ENCODE measurements around the gene HLF. TPM values are rescaled to one million over a fixed set of nuclear protein-coding genes. Genes with fewer than 3 reads are reported as not detected.

HLF gene
- total RNA-seq, 1 experiment from 2014 or later, result not detected

- Histone ChIP-seq H3K9me3 (ENCODE audit: insufficient read depth, low read depth) (no peaks in the 10 kb centered on the region), H3K4me2 (no peak overlapping the region), H4K20me1 (ENCODE audit: insufficient read depth) (no peaks in the 10 kb centered on the region), H3K79me2 (ENCODE audit: low read depth) (no peaks in the 10 kb centered on the region), H3K9me2 (ENCODE audit: insufficient read depth) (no peaks in the 10 kb centered on the region), H3K27me3 (ENCODE audit: insufficient read depth, low read depth) (no peaks in the 10 kb centered on the region), H3F3A (ENCODE audit: insufficient read depth, low read depth) (no peaks in the 10 kb centered on the region), H3K27ac (no peak overlapping the region), H2AFZ (no peak overlapping the region), H3K4me3 (no peak overlapping the region), H3K4me1 (replicated peaks; ENCODE audit: insufficient read depth) (no peaks in the 10 kb centered on the region), H3K36me3 (ENCODE audit: low read depth) (no peaks in the 10 kb centered on the region)
- TF ChIP-seq, protein P1, sequence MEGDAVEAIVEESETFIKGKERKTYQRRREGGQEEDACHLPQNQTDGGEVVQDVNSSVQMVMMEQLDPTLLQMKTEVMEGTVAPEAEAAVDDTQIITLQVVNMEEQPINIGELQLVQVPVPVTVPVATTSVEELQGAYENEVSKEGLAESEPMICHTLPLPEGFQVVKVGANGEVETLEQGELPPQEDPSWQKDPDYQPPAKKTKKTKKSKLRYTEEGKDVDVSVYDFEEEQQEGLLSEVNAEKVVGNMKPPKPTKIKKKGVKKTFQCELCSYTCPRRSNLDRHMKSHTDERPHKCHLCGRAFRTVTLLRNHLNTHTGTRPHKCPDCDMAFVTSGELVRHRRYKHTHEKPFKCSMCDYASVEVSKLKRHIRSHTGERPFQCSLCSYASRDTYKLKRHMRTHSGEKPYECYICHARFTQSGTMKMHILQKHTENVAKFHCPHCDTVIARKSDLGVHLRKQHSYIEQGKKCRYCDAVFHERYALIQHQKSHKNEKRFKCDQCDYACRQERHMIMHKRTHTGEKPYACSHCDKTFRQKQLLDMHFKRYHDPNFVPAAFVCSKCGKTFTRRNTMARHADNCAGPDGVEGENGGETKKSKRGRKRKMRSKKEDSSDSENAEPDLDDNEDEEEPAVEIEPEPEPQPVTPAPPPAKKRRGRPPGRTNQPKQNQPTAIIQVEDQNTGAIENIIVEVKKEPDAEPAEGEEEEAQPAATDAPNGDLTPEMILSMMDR (conservative IDR thresholded peaks at IDR 0.05), result peak; percentile 86
- TF ChIP-seq EZH2 (IDR thresholded peaks at IDR 0.05; ENCODE audit: low read depth), result no peak
- DNase-seq, result peak in 1 of 2 experiments; percentile 32
- POLR2A ChIA-PET (ENCODE audit: unreplicated experiment), result no interaction called here
- BruUV-seq (replicated peaks), result no TSS peak
- intact Hi-C loops (cut with micrococcal nuclease; ENCODE audit: unreplicated experiment), result loop anchor here (1.0 kb wide), 1 partner anchor 356 kb away; no protein-coding TSS in a partner anchor
- CTCF ChIA-PET, result interaction anchor here (1.2 kb wide), 1 partner anchor 360 kb away, joined by 3 read pairs; no protein-coding TSS in a partner anchor
Observed at GRCh38 chr17:55348749-55349354, 84.1 kb downstream of the HLF start.

DNA sequence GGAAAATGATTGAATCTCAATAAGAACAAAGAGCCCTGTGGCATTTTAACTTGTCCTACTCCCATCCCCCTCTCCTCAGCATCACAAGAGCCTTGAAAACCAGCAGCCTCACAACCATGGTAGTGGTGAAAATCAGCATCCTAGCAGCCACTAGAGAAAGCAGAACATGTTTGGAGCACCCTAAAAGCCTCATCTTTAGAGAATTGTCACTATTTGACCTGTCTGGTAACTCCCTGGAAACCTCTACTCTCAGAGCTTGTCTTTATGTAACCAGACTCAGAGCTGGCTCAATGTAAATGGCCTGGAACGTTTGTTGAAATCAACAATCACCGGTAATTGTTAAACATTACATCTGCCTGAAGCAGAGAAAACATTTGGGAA, 86.1 kb downstream of the HLF start:
- intact Hi-C loops (cut with micrococcal nuclease; ENCODE audit: unreplicated experiment), result no loop called here
- Histone ChIP-seq H3K4me3 (no peak overlapping the region), H3K4me1 (replicated peaks; ENCODE audit: insufficient read depth) (no peaks in the 10 kb centered on the region), H3F3A (ENCODE audit: insufficient read depth, low read depth) (no peaks in the 10 kb centered on the region), H3K27ac (no peak overlapping the region), H4K20me1 (ENCODE audit: insufficient read depth) (no peaks in the 10 kb centered on the region), H3K4me2 (no peak overlapping the region), H3K27me3 (ENCODE audit: insufficient read depth, low read depth) (no peaks in the 10 kb centered on the region), H3K36me3 (ENCODE audit: low read depth) (no peaks in the 10 kb centered on the region), H3K79me2 (ENCODE audit: low read depth) (no peaks in the 10 kb centered on the region), H3K9me3 (ENCODE audit: insufficient read depth, low read depth) (no peaks in the 10 kb centered on the region), H3K9me2 (ENCODE audit: insufficient read depth) (no peaks in the 10 kb centered on the region), H2AFZ (no peak overlapping the region)
- TF ChIP-seq EZH2 (IDR thresholded peaks at IDR 0.05; ENCODE audit: low read depth), result no peak
- TF ChIP-seq, protein P1 (conservative IDR thresholded peaks at IDR 0.05), result no peak
- no peak for DNase-seq
- ChIA-PET POLR2A (ENCODE audit: unreplicated experiment) (no interaction called here), CTCF (no interaction called here)
- BruUV-seq (replicated peaks), result no TSS peak

DNA sequence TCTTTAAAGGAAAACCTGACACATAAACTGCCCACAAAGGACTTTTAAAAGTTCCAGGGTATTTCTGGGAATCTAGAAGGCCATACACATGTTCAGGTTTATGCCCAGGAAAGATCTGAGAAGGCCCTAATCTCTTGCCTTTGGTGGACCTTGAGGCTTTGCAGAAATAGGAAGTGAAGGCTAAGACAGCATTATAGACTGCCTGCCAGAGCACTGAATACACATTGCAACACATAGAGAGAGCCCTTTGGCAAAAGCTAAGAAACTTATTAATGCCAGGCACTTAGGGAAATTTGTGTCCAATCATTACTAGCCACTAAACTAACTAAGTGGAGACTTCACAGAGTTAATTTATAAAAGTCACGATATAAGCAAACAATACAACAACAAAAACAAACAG, 86.5 kb downstream of the HLF start:
- no peaks in the 10 kb centered on the region for H3K79me2 ChIP-seq (ENCODE audit: low read depth)
- no peaks in the 10 kb centered on the region for H3K9me2 ChIP-seq (ENCODE audit: insufficient read depth)
- POLR2A ChIA-PET (ENCODE audit: unreplicated experiment), result no interaction called here
- H3F3A ChIP-seq (ENCODE audit: insufficient read depth, low read depth), result no peaks in the 10 kb centered on the region
- no peaks in the 10 kb centered on the region for H3K27me3 ChIP-seq (ENCODE audit: insufficient read depth, low read depth)
- DNase-seq, result no peak
- H3K4me1 ChIP-seq (replicated peaks; ENCODE audit: insufficient read depth), result no peaks in the 10 kb centered on the region
- intact Hi-C loops (cut with micrococcal nuclease; ENCODE audit: unreplicated experiment), result no loop called here
- no peak overlapping the region for H3K4me2 ChIP-seq
- BruUV-seq (replicated peaks), result no TSS peak
- TF ChIP-seq, protein P1 (conservative IDR thresholded peaks at IDR 0.05), result no peak
- no peak for TF ChIP-seq EZH2 (IDR thresholded peaks at IDR 0.05; ENCODE audit: low read depth)
- CTCF ChIA-PET, result no interaction called here
- no peak overlapping the region for H3K27ac ChIP-seq
- no peaks in the 10 kb centered on the region for H4K20me1 ChIP-seq (ENCODE audit: insufficient read depth)
- no peak overlapping the region for H2AFZ ChIP-seq
- H3K4me3 ChIP-seq, result no peak overlapping the region
- no peaks in the 10 kb centered on the region for H3K9me3 ChIP-seq (ENCODE audit: insufficient read depth, low read depth)
- no peaks in the 10 kb centered on the region for H3K36me3 ChIP-seq (ENCODE audit: low read depth)

Data from PC-9 (cell line).